HG03342 (cell line): ENCODE results near the gene TBC1D16.
"Not testable (repeated sequence)": the region's sequence is repeated elsewhere in the genome, so short reads cannot be mapped to it uniquely, and the experiment has no call there.

Source experiments
- ATAC-seq: cut with Tn5 transposase; IDR thresholded peaks from one replicate; pipeline ENCODE4 v1.9.1; 2021; ENCODE audit warnings: mild to moderate bottlenecking, moderate library complexity; ENCODE audit not compliant: unreplicated experiment

Gene TBC1D16

DNA sequence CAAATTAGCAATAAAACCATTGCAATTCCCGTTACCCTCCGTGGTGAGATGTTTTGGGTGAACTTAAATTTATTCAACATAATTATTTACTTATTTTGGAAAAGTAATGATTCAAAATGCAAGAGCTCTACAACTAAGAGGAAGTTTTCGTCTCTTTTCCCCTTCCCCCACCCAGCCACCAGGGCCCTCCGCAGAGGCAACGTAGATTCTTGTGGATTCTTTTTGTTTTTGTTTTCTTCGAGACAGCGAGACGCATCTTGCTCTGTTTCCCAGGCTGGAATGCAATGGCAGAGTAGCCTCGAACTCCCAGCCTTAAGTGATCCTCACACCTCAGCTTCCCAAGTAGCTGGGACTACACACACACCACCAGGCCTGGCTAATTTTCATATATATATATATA is 19.9 kb upstream of the TBC1D16 start:
- ATAC-seq: no peak

DNA sequence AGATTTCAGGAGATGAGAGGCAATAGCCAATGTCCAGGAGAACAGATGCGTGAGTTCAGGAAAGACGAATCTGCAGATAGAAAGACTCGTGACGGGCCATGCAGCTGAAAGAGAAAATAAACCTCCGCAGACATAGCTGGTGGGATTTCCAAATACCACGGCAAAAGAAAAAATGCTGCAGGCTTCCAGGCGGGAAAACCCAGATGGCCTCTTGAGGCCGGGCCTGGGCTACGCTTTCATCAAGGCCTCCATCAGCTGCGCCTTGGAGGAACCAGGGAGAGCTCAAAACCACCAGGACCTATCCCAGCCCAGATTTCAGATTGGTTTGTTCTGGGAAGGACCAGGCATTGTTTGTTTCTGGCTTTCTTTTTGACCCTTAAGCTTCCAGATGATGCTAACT is 17.4 kb upstream of the TBC1D16 start:
- ATAC-seq: no peak

DNA sequence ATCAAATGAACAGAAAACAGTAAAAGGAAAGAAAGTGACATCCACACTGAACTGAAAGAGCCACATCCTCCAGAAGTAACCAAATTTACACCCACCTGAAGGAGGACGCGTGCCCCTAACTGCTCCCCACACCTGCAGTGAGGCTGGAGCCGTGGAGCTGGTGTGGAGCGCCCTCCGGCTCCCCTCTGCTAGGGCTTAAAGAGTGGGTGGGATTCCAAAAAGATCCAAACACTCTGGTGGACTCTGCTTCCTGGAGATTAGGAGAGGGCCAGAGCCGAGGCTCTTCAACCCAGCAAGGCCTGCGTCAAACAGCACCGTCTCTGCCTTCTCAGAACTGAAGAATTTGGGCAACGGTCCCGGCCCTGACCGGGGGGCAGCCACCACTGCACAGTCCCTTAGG is 16.0 kb upstream of the TBC1D16 start:
- ATAC-seq: no peak

DNA sequence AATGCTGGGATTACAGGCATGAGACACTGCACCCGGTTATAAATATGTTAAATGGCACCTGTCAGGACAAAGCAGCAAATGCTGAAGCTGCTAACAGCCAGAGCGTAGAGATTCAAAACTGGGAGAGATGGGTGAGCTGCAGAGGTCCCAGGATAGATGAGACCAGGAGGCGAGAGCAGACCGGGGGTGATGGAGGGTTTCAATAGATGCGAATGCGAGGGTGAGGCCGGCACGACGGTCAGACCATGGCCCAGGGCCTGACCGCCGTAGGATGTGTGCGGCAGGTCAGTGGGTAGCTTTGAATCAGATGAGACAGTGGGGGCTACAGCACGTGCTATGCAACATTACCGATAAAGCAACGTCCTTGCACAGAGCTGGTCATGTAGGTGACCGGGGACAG is 15.0 kb upstream of the TBC1D16 start:
- no peak for ATAC-seq

DNA sequence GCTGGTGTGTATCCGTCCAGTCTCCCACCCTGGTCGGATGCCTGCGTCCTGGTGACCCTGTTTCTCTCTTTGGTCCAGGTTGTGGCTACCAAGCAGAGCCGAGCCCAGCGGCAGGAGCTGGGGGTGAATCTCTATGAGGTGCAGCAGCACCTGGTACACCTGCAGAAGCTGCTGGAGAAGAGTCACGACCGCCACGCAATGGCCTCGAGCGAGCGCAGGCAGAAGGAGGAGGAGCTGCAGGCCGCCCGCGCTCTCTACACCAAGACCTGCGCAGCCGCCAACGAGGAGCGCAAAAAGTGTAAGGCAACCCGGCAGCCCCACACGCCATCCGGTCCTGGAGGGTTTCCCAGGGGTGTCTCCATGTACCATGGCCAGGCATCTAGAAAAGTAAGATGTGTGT is 14.3 kb upstream of the TBC1D16 start:
- ATAC-seq: no peak

DNA sequence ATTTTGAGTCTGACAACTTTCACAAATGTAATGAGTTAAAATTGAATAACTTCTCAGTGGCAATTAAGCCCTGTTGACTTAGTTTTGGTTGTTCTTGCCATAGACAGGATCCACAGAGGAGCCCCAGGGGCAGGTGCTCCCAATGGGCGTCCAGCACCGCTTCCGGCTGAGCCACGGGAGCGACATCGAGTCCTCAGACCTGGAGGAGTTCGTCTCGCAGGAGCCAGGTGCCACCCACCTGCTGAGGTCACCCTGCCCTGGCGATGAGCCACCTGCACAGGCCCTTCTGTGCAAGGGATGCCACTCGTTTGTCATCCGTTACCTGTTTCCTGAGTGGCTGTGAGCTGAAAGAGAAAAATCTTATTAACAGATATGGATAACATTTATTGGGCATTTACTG is 11.5 kb upstream of the TBC1D16 start:
- ATAC-seq: no peak

DNA sequence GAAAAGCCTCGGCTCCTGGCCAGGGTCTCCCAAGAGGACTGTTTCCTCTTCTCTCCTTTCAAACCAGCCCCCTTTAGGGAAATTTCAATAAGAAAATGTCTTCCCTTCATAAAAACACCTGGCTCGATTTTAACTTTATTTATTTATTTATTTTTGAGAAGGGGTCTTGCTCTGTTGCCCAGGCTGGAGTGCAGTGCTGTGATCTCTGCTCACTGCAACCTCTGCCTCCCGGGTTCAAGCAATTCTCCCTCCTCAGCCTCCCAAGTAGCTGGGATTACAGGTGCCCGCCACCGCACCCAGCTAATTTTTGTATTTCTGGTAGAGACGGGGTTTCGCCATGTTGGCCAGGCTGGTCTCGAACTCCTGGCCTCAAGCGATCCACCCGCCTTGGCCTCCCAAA is 11.0 kb upstream of the TBC1D16 start:
- ATAC-seq: not testable (repeated sequence)

DNA sequence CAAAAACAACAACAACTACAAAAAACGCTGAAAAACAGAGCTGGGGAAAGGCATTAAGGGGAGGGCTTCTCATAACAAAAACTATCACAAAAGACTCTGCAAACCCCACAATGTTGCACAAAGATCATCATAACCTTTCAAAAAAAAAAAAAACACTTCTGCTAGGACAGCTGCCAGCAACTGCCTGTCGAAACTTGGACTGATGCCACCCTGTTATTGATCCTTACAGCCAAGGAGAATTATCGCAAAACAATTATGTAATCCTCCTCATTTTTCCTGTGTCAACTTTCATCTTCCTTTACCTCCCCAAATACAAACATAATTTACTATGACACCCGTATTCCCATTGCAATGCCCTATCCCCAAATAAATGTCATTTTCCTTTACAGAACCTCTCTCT is 10.0 kb upstream of the TBC1D16 start:
- no peak for ATAC-seq

DNA sequence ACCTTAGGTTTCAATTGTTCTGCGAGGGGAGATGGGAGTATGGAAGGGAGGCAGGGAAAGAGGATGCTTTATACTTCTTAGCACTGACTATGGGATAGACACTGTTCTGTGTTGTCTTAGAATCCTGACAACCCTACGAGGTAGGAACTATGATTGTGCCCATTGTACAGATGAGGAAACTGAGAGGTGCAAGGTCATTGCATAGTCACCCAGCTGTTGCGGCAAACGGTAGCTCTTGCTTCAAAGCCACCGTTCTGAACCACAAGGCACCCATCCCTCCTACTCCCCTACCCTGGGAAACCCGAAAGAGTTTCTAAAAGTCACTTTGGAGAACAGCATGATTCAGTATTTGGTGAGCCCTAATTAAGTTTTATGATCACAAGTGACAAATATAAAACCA is 8.3 kb upstream of the TBC1D16 start:
- no peak for ATAC-seq

DNA sequence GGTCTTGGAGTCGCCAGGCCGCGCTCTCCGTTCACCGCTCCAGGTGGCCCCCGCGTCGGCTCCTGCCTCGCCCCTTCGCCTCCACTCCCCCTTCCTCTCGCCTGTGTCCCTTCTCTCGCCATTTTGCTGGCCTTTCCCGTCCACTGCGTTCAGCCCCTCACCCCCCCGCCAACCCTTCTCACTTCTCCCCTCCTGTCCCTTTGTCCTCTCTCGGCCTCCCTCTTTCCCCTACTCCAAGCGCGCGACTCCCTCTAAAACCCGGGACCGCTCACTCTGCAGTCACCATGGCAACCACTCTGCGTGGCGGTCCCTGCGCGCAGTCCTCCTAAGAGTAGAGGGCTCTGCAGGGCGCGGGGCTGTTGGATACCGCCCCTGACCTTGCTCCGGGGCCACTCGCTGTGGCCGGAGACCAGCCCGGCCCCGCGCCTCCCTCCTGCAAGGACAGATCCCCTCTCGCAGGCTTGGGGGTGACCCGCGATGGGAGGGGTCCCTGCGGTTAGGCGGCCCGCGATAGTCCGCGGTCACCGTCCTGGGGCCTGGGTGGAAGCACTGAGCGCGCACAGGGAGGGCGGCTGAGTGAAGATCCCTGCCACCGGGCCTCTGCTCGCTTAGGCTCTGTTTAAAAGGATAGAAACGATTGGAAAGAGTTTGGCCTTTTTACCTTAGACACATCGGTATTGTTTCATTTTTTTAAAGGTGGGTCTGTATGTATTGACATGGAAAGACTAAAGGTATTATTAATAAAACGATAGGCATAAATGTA is 1.2 kb upstream of the TBC1D16 start:
- ATAC-seq: no peak

DNA sequence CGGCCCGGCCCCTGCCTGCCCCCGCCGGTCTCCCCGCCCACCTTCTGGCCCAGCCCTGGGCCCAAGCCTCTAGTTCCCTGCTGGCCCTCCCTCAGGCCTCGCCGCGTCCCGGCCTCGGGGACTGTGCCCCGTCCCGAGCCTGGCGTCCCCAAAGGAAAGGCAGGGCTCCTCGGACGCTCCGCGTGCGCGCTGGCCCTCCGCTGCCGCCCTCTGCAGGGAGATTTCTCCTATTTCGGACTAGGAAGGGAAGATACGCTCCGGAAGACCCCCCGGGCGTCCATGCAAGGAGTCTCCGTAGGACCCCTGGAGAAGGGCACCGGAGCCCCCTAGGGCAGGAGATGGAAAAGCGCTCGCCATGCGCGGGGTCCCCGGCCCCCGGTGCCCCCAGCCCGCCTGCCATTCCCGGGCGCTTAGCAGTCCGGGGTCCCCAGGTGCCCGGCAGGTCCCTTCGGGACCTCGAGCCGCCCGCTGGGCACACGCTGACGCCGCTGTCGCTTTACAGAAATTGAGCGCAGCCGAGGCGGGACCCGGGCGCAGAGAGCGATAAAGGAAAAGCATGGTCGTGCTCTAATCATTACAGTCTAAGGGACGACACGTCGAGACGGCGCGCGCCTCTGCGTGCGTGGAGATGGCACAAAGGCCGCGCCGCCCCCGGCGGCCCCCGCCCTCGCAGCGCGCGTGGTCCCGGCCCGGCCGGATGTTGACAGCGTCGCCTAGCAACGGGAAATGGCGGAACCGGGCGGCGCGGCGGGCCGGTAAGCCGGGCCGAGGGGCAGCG is 454 bp upstream of the TBC1D16 start, which contains the start of gene CCDC40:
CCDC40 (plus strand) TSS at position 706 of the 778 bp plus-strand sequence; CDS start at position 727, 21 bp downstream.
- ATAC-seq: peak; percentile 69

DNA sequence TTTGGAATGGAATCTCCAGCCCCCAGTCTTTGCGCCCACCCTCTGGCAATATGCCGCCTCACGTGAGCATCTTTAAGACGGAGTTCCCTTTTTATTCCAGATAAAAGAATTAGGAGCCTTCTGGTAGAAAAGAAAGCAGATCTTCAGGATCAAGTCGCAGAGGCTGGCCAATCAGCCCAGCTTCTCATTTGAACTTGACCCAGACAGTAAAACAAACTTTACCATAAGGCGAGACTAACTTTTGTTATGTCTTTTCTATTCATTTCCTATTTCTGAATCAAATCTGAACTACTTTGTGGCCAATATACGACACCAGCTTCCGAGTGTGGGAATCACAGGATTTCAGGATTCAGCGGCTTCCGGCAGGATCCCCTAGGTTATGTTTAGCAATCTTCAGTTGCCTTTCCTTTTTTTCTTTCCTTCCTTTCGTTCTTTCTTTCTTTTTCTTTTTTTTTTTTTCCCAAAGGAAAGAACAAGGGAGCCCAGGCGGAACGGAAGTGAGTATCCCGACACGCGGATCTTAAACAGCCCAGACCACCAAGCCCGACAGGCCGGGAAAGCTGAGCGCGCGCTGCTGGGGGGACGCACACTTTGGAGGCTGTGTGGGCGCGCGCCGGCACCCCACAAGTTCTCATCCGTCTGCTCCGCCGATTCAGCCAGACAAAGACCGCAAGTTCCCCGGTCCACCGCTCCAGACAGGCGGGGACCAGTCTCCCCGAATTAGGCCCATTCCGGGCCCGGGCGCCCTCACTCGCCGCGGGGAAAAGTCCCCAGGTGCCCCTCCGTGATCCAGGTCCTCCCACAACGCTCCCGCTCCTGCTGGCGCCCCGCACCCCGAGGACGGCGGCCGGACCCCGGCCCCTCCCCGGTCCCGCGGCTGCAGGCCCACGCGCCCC is 633 bp downstream of the TBC1D16 start:
- no peak for ATAC-seq

DNA sequence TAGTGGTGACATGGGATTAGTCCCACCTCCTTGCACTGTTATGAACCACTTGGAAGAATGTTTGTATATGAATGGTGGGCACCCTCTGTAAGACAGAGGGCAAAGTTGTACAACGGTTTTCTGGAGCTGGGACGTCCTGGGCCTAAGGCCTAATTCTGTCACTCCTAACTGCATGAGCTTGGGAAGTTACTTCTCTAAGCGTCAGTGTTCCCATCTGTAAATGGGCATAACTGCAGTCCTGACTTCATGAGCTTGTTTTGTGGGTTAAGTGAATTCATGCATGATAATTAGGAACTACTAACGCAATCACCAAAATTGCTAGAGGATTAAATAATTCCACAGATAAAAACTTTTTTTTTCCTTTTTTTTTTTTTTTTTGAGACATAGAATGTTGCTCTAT is 1.8 kb downstream of the TBC1D16 start:
- no peak for ATAC-seq

DNA sequence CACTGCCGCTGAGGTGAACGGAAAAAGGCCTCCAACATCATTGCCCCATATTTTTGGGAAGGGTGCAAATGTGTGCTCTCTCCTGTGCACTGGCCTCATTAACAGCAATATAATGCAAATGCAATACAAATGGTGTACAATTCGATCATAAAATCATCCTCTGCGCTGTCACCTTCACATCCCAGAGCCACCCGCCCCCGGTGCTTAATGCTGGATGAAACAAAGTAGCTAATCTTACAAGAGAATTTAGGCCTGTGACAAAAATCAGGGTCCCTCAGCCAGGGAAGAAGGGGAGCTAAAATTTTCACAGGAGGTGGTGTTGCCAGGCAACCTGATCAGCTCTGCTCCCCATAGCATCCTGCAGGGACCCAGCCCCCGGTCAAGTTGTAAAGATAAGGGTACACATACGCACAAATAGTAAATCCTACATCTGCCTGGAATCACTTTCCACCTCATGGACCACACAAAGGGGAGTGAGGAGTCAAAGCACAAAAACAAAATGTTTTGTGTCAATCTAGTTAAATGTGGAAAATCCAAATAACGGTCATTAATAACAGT is 3.0 kb downstream of the TBC1D16 start:
- ATAC-seq: no peak

DNA sequence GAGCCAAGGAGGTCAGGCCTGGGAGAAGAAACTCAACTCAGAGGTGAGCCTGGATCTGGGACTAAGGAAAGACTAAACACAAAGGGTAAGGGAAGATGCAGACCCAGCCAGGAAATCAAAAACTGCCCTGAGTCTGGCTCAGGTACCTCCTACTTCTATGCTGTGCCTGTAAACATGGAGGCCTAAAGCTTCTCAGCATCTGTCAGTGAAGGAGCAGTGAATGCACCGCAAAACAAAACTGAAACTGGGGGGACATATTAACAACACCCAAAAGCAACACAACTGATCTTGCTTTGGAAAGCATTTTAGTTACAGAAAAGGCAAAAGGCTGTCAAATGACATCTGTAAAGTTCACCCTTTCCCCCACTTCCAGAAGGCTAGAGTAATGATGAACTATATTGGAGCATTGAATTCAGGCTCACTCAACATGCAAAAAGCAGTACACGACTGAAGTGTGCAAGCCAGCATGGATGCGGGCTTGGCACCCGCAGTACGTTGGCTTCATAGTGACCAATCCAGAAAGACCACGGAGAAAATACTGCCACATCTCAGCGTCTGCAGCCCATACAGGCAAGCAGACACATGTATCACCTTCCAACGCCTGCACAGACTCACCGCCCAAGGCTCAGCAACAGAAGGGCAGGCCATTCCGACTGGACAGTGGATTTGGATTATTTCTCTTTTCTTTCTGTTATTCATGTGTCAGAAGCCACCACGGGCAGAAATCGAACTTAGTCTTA is 3.8 kb downstream of the TBC1D16 start:
- ATAC-seq: no peak

DNA sequence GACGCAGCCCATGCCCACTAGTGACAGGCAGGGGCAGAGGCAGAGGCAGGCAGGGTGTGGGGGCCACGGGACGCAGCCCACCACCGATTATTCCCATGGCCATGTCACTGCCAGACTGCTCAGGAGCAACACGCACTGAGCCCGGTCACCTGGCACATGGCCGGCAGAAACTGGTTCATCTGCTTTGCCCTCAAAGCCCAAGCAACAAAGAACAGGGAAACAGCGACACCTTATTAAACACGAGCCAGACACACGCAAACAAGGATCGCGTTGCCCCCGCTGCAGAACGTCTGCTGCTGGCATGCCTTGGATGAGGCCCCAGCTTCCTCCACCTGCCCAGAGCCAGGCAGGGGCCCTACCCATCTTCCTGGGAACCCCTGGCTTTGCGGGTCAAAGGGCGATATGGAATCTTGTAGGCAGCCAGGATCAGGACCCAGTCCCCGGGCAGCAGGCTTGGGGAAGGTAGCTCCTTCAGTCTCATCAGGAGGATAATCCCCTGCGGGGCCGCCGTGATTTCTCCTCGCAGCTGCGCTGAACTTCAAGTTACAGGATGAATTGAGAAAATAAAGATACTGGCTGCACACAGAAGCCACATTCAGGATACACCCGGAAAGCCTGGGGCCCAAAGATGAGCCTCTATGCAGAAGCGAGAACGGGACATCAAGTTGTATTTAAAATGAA is 4.8 kb downstream of the TBC1D16 start:
- ATAC-seq: no peak

DNA sequence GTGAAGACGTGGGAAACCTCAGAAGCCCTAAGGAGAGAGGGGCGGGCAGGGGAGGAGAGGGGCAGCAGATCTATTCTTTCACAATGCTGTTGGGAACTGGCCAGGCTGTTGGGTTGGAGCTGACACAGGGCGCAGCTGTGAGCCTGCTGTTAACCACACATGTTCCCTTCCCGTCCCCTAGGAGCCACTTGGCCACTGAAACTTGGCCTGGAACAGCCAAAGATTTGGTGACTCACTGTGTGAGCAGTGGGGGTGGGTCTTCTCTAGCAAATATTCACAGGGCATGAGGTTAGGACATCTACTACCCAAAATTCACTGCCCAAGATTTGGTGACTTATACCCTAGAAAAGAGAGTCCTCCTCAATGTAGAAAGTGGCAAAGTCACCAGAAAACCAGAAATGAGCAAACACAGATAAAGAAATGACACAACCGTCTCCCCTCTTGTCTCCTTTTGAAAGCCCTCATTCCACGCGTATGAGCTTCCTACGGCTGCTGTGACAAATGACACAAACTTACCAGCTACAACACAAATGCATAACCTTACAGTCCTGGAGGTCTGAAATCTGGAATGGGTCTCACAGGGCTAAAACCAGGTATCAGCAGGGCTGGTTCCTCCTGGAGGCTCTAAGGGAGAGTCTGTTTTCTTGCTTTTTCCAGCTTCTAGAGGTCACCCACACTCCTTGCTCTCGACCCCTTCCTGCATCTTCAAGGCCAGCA is 6.3 kb downstream of the TBC1D16 start:
- no peak for ATAC-seq

DNA sequence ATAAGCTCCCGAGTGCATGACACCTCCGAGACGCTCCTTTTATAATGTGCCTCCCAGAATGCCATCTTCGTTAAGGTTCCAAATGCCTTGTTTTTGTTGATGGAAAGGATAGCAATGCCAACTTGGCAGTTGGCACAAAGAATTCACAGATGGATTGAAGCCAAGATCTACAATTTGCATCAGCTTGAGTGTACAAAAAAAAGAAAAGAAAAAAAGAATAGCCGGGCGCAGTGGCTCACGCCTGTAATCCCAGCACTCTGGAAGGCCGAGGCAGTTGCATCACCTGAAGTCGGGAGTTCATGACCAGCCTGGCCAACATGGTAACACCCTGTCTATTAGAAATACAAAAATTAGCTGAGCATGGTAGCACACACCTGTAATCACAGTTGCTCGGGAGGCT is 7.6 kb downstream of the TBC1D16 start:
- ATAC-seq: no peak

DNA sequence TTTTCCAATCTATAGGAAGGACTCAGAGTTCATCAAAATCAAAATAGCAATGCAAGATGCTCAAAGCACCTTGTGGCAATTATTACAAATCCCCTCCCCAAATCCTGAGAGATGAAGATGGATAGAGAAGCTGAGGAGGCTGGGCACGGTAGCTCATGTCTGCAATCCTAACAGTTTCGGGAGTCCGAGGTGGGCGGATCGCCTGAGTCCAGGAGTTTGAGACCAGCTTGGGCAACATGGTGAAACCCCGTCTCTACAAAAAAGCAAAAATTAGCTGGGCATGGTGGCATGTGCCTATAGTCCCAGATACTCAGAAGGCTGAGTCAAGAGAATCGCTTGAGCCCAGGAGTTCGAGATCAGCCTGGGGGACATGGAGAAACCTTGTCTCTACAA is 8.6 kb downstream of the TBC1D16 start:
- ATAC-seq: no peak
